ENCODE results near the gene IDH3A. TPM values are rescaled to one million over a fixed set of nuclear protein-coding genes. Genes with fewer than 3 reads are reported as not detected.
"Not testable (repeated sequence)": the region's sequence is repeated elsewhere in the genome, so short reads cannot be mapped to it uniquely, and the experiment has no call there.

Gene IDH3A
- total RNA-seq, 4 donors from 2014 or later: 55.1 to 155 (median 83.3) TPM

GRCh38 chr15:78148392-78149067, 632 bp upstream of the IDH3A start:
- DNase-seq: peak; percentile 13 to 18
- Histone ChIP-seq H3K27me3 (no peaks in the 10 kb centered on the region), H3K27ac (no peak overlapping the region), H3K4me3 (replicated peaks in 1 of 3) (peak overlapping the region in 2 of 3 donors; percentile 78 to 87), H3K9me3 (no peaks in the 10 kb centered on the region), H3K4me1 (peaks cover 15 to 16% of the 10 kb centered on the region in 2 donors), H3K36me3 (no peaks in the 10 kb centered on the region)
- WGBS, 2 donors: 20% methylated on average over 14 of the region's 14 CpGs
- intact Hi-C loops (cut with DNase I): loop anchor here (10.0 kb wide), 1 partner anchor 84 kb away; no protein-coding TSS in a partner anchor
- no peak for TF ChIP-seq CTCF (IDR thresholded peaks at IDR 0.05)
- no peak for TF ChIP-seq POLR2A (IDR thresholded peaks at IDR 0.05)

- Histone ChIP-seq H3K4me3 (replicated peaks in 1 of 3) (peak overlapping the region; percentile 58 to 78 (median 72)), H3K36me3 (no peaks in the 10 kb centered on the region), H3K27me3 (no peaks in the 10 kb centered on the region), H3K27ac (peak overlapping the region in 2 of 3 donors; percentile 81 to 87), H3K4me1 (peaks cover 15 to 16% of the 10 kb centered on the region in 2 donors), H3K9me3 (no peaks in the 10 kb centered on the region)
- intact Hi-C loops (cut with DNase I): loop anchor here (10.0 kb wide), 1 partner anchor 85 kb away; no protein-coding TSS in a partner anchor
- TF ChIP-seq POLR2A (IDR thresholded peaks at IDR 0.05): no peak
- no peak for TF ChIP-seq CTCF (IDR thresholded peaks at IDR 0.05)
- WGBS, 2 donors: 14 to 22% methylated on average over 16 to 20 of the region's 20 CpGs
- DNase-seq: no peak
These were observed 916 bp downstream of the IDH3A start for GRCh38 chr15:78149805-78150751.

- H3K36me3 ChIP-seq; DNase-seq; H3K27me3 ChIP-seq; H3K4me3 ChIP-seq (replicated peaks in 1 of 3); H3K9me3 ChIP-seq; intact Hi-C loops (cut with DNase I); H3K27ac ChIP-seq: not testable (repeated sequence)
- WGBS, 2 donors: 94 to 100% methylated on average over 7 of the region's 8 CpGs
- peaks cover 15 to 16% of the 10 kb centered on the region in 2 donors for H3K4me1 ChIP-seq
These were observed 1.9 kb downstream of the IDH3A start for GRCh38 chr15:78151075-78151474.

GRCh38 chr15:78154955-78155354, 5.8 kb downstream of the IDH3A start:
- no peaks in the 10 kb centered on the region for H3K9me3 ChIP-seq
- peaks cover 8 to 13% of the 10 kb centered on the region in 2 donors for H3K4me1 ChIP-seq
- no peak for DNase-seq
- peaks cover 0 to 7% of the 10 kb centered on the region in 2 donors for H3K36me3 ChIP-seq
- no peak overlapping the region for H3K4me3 ChIP-seq (replicated peaks in 1 of 3)
- TF ChIP-seq CTCF (IDR thresholded peaks at IDR 0.05) (no peak), POLR2A (IDR thresholded peaks at IDR 0.05) (no peak)
- no peak overlapping the region for H3K27ac ChIP-seq
- no peaks in the 10 kb centered on the region for H3K27me3 ChIP-seq
- intact Hi-C loops (cut with DNase I): no loop called here
- 95 to 97% methylated on average over 3 of the region's 3 CpGs for WGBS, 2 donors

- H3K27ac ChIP-seq: no peak overlapping the region
- WGBS, 2 donors: 94 to 95% methylated on average over 4 of the region's 4 CpGs
- TF ChIP-seq CTCF (IDR thresholded peaks at IDR 0.05) (no peak), POLR2A (IDR thresholded peaks at IDR 0.05) (no peak)
- H3K4me1 ChIP-seq: peaks cover 4 to 9% of the 10 kb centered on the region in 2 donors
- peaks cover 0 to 12% of the 10 kb centered on the region in 2 donors for H3K36me3 ChIP-seq
- no peak overlapping the region for H3K4me3 ChIP-seq (replicated peaks in 1 of 3)
- intact Hi-C loops (cut with DNase I): no loop called here
- no peak for DNase-seq
- H3K9me3 ChIP-seq: no peaks in the 10 kb centered on the region
- H3K27me3 ChIP-seq: no peaks in the 10 kb centered on the region
These were observed 6.3 kb downstream of the IDH3A start for GRCh38 chr15:78155355-78155939.

Measured in thyroid gland (tissue), 4 donors.